Spleen (tissue), 11 donors: ENCODE data around the gene CYS1. TPM values are rescaled to one million over a fixed set of nuclear protein-coding genes. Genes with fewer than 3 reads are reported as not detected.

Experiments used
- DNase-seq: peaks from one replicate; pipeline ENCODE4 v3.0.0-alpha.2; 2020
- H3K27ac ChIP-seq, 8 donors: fragments of 200-600 bp; sonication (generic) in 7 of 8; 1 replicate in 4 of 8; 2 replicates in 4 of 8; pipeline versions ENCODE4 v1.5.0 to v1.8.0; 2016 to 2021; ENCODE audit warnings: inconsistent platforms in 4 of 8, mild to moderate bottlenecking in 4 of 8, moderate library complexity in 1 of 8
- H3K27me3 ChIP-seq, 7 donors: fragments of 200-600 bp; sonication (generic) in 6 of 7; replicated peaks in 1 of 7; 1 replicate in 4 of 7; 2 replicates in 3 of 7; pipeline versions ENCODE4 v1.5.0 to v1.8.0; 2016 to 2021; ENCODE audit warnings: inconsistent platforms in 3 of 7, mild to moderate bottlenecking in 1 of 7
- H3K36me3 ChIP-seq, 6 donors: fragments of 200-600 bp; sonication (generic) in 5 of 6; 1 replicate in 4 of 6; 2 replicates in 2 of 6; pipeline versions ENCODE4 v1.5.0 to v1.8.0; 2016 to 2021; ENCODE audit warnings: inconsistent platforms in 2 of 6
- H3K4me1 ChIP-seq, 6 donors: fragments of 200-600 bp; sonication (generic) in 5 of 6; 1 replicate in 3 of 6; 2 replicates in 3 of 6; pipeline versions ENCODE4 v1.5.0 to v1.8.0; 2016 to 2021; ENCODE audit warnings: inconsistent platforms in 3 of 6
- H3K4me3 ChIP-seq, 8 donors: fragments of 200-600 bp; sonication (generic) in 7 of 8; 1 replicate in 4 of 8; 2 replicates in 4 of 8; pipeline versions ENCODE4 v1.5.0 to v1.8.0; 2016 to 2021; ENCODE audit warnings: inconsistent platforms in 4 of 8, mild to moderate bottlenecking in 4 of 8, moderate library complexity in 2 of 8
- H3K9me3 ChIP-seq, 8 donors: fragments of 200-600 bp; sonication (generic) in 7 of 8; 1 replicate in 4 of 8; 2 replicates in 4 of 8; pipeline versions ENCODE4 v1.5.0 to v1.8.0; 2016 to 2021; ENCODE audit warnings: inconsistent platforms in 4 of 8
- CTCF ChIP-seq, 11 experiments: fragments of 200-600 bp in 7 of 11; fragments of 450-650 bp in 4 of 11; sonication (generic) in 4 of 11; IDR thresholded peaks in 8 of 11; conservative IDR thresholded peaks in 3 of 11; 1 replicate in 7 of 11; 2 replicates in 4 of 11; pipeline versions ENCODE4 v1.4.0 to v1.8.0; 2016 to 2021; ENCODE audit warnings: antibody characterized with exemption in 11 of 11, inconsistent platforms in 4 of 11, mild to moderate bottlenecking in 1 of 11
- POLR2A ChIP-seq, 3 donors: fragments of 450-650 bp; IDR thresholded peaks; one replicate each; pipeline ENCODE4 v1.5.1; 2017; ENCODE audit warnings: antibody characterized with exemption in 3 of 3, mild to moderate bottlenecking in 1 of 3
- POLR2AphosphoS5 ChIP-seq, 3 donors: sonication (generic); formaldehyde crosslinking; IDR thresholded peaks; one replicate each; pipeline ENCODE4 v1.5.1; 2017; ENCODE audit warnings: antibody characterized with exemption in 3 of 3
- WGBS, 5 donors: extraction: QIAGEN DNeasy Blood & Tissue Kit in 3 of 5; methylation state at CpG; one replicate each; pipeline versions ENCODE4 v1.1.5 to v1.1.7; 2013 to 2018; 5-methylcytosine and 5-hydroxymethylcytosine counted together
- intact Hi-C: fragments of 100-400 bp; cut with DNase I; formaldehyde crosslinking; loops from one replicate; pipeline ENCODE4 v1.15.0; 2023; ENCODE audit warnings: low total_unique reads
- polyA plus RNA-seq, 3 donors: library from polyadenylated mRNA; stranded (reverse); fragments of 200-250 nt; gene quantifications; one replicate each; pipeline ENCODE4 v1.2.1, GENCODE V29; 2013
- total RNA-seq, 7 donors: library from RNA; depleted of rRNA in 3 of 7; stranded (reverse); fragments of >200 nt in 3 of 7; fragmentation: NEBNext Ultra II Directional in 4 of 7; extraction: Animal tissue kit (Norgen Biotek cat#: 25700) in 4 of 7; gene quantifications; one replicate each; pipeline versions ENCODE4 v1.1.0 to v1.2.1, GENCODE V29; 2016 to 2021
- donor health status: healthy with polysubstance abuse.
- donor health status: DM: no; HTN: no; CAD: no; lungs with moderate emphysema.
- donor health status: DM: no; HTN: no; CAD: no.
- donor health status: Bipolar disorder and iron deficiency.
- donor health status: healthy.
- donor health status: DM: no; HTN: no; CAD: no.
- donor health status: DM: yes; HTN: yes; CAD: no.

CYS1 gene
- total and polyA plus RNA-seq, 10 donors: 0.38 to 2.9 (median 1.3) TPM

- WGBS, 5 donors: 83 to 95% (median 89%) methylated on average over 7 to 10 of the region's 10 CpGs
These were observed 57.1 kb downstream of the CYS1 start for GRCh38 chr2:10022966-10023662.

GRCh38 chr2:10022445-10022844 lies 57.8 kb downstream of the CYS1 start:
- Histone ChIP-seq H3K9me3 (peaks cover 0 to 7% (median 2%) of the 10 kb centered on the region in 8 donors), H3K27ac (no peak overlapping the region), H3K4me3 (no peak overlapping the region), H3K4me1 (peaks cover 0 to 20% (median 11%) of the 10 kb centered on the region in 6 donors), H3K27me3 (no peaks in the 10 kb centered on the region), H3K36me3 (no peaks in the 10 kb centered on the region)
- TF ChIP-seq CTCF (IDR thresholded peaks at IDR 0.05 in 8 of 11, conservative IDR thresholded peaks at IDR 0.05 in 3 of 11) (no peak), POLR2A (IDR thresholded peaks at IDR 0.05) (no peak), POLR2AphosphoS5 (IDR thresholded peaks at IDR 0.05) (no peak)
- no peak for DNase-seq
- intact Hi-C loops: no loop called here
- WGBS, 5 donors: 87 to 96% (median 93%) methylated on average over 4 of the region's 4 CpGs

More at GRCh38 chr2:10022966-10023662, 57.1 kb downstream of the CYS1 start:
- intact Hi-C loops: no loop called here
- TF ChIP-seq POLR2A (IDR thresholded peaks at IDR 0.05): no peak
- TF ChIP-seq CTCF (IDR thresholded peaks at IDR 0.05 in 8 of 11, conservative IDR thresholded peaks at IDR 0.05 in 3 of 11): no peak
- no peak for TF ChIP-seq POLR2AphosphoS5 (IDR thresholded peaks at IDR 0.05)
- H3K27ac ChIP-seq: no peak overlapping the region
- no peaks in the 10 kb centered on the region for H3K36me3 ChIP-seq
- no peak overlapping the region for H3K4me3 ChIP-seq
- peaks cover 0 to 24% (median 12%) of the 10 kb centered on the region in 6 donors for H3K4me1 ChIP-seq
- no peaks in the 10 kb centered on the region for H3K27me3 ChIP-seq
- H3K9me3 ChIP-seq: peaks cover 0 to under 1% (median 0%) of the 10 kb centered on the region in 8 donors
- no peak for DNase-seq

GRCh38 chr2:10022041-10022421 lies 58.2 kb downstream of the CYS1 start:
- no peak for DNase-seq
- no peak overlapping the region for H3K4me3 ChIP-seq
- peaks cover 0 to 11% (median 4%) of the 10 kb centered on the region in 8 donors for H3K9me3 ChIP-seq
- H3K36me3 ChIP-seq: no peaks in the 10 kb centered on the region
- WGBS, 5 donors: 82 to 91% (median 89%) methylated on average over 11 to 16 of the region's 16 CpGs
- no peak for TF ChIP-seq POLR2A (IDR thresholded peaks at IDR 0.05)
- no peak for TF ChIP-seq POLR2AphosphoS5 (IDR thresholded peaks at IDR 0.05)
- TF ChIP-seq CTCF (IDR thresholded peaks at IDR 0.05 in 8 of 11, conservative IDR thresholded peaks at IDR 0.05 in 3 of 11): no peak
- intact Hi-C loops: no loop called here
- H3K27ac ChIP-seq: no peak overlapping the region
- H3K4me1 ChIP-seq: peaks cover 0 to 20% (median 11%) of the 10 kb centered on the region in 6 donors
- H3K27me3 ChIP-seq: no peaks in the 10 kb centered on the region

GRCh38 chr2:10019602-10020400 lies 60.4 kb downstream of the CYS1 start:
- H3K9me3 ChIP-seq: peaks cover 0 to 14% (median 5%) of the 10 kb centered on the region in 8 donors
- no peaks in the 10 kb centered on the region for H3K36me3 ChIP-seq
- H3K27me3 ChIP-seq: no peaks in the 10 kb centered on the region
- TF ChIP-seq POLR2A (IDR thresholded peaks at IDR 0.05) (no peak), POLR2AphosphoS5 (IDR thresholded peaks at IDR 0.05) (no peak), CTCF (IDR thresholded peaks at IDR 0.05 in 8 of 11, conservative IDR thresholded peaks at IDR 0.05 in 3 of 11) (no peak)
- H3K4me1 ChIP-seq: peaks cover 0 to 20% (median 11%) of the 10 kb centered on the region in 6 donors
- peak; percentile 75 for DNase-seq
- intact Hi-C loops: no loop called here
- H3K4me3 ChIP-seq: no peak overlapping the region
- H3K27ac ChIP-seq: peak overlapping the region in 4 of 8 donors; percentile 46 to 69 (median 58)
- 70 to 76% (median 75%) methylated on average over 20 to 27 of the region's 27 CpGs for WGBS, 5 donors
